NCI-H2196 treated with DMSO at 0.1 percent for 48 hours (cell line): Measurements from ENCODE around the gene PLEKHJ1.

Experiments
- DNase-seq: peaks from one replicate; lab custom pipeline; 2025; ENCODE audit not compliant: unreplicated experiment; lab: John Stamatoyannopoulos, UW

Gene PLEKHJ1

DNA sequence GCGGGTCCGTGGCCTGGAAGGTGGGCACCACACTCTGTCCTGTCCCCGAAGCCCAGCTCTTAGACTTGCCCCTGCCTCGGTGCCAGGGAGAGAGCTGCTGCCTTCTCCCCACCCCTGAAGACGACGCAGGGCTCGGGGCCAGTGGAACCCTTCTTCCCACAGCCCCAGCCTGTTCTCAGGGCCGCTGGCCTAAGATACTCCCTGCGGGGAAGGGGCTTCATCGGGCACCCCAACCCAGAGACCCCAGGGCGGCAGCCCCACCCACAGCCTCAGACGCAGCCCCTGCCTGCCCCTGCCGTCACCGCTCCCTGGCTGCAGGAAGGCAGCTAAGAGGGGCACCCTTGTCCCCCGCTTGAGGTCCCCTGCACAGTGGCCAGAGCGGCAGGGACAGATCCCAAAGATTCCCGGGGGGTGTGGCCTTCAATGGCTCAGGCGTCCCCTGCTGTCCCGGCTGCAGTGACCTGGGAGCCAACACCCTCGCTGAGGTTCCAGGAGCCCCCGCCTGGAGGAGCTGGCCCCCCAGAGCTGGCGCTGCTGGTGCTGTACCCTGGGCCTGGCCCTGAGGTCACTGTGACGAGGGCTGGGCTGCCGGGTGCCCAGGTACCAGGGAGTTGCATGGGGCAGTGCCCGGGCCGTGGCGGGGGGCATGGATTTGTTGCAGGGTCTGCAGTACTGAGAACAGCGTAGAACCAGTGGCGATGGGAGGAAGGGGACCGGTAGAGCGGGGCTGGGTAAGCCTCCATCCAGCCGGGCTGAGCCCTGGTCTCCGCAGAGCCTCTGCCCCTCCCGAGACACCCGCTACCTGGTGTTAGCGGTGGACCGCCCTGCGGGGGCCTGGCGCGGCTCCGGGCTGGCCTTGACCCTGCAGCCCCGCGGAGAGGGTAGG lies 14.0 kb upstream of the PLEKHJ1 start:
- DNase-seq = no peak

- no peak for DNase-seq
These were observed 13.1 kb upstream of the PLEKHJ1 start, which contains the start of gene AMH for GRCh38 chr19:2249010-2249866. Gene AMH, plus strand, starts transcription at chr19:2249323. Its CDS starts 10 bp downstream, at chr19:2249333.

- no peak for DNase-seq
These were observed 12.2 kb upstream of the PLEKHJ1 start for GRCh38 chr19:2248136-2249009.

GRCh38 chr19:2247433-2248101 lies 11.4 kb upstream of the PLEKHJ1 start:
- DNase-seq = no peak

GRCh38 chr19:2246801-2247361 lies 10.8 kb upstream of the PLEKHJ1 start:
- DNase-seq = peak; percentile 53

- no peak for DNase-seq
These were observed 10.0 kb upstream of the PLEKHJ1 start for GRCh38 chr19:2246014-2246620.

DNA sequence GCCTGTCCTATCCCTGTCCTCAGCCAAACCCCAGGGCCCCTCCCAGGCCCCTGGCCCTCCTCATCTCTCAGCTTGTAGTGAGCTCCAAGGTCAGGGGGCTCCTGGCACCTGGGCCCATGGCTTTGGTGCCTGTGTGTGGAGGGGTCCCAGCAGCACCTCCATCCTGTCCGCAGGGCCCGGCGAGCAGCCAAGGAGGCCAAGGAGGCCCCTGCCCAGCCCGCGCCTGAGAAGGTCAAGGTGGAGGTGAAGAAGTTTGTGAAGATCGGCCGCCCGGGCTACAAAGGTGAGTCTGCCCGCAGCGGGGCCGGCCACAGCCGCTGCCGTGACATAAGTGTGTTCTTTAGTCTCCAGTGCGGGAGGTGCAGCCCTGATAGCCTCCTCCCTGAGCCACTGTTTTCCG lies 9.1 kb upstream of the PLEKHJ1 start:
- no peak for DNase-seq

GRCh38 chr19:2244486-2244885 lies 8.4 kb upstream of the PLEKHJ1 start:
- DNase-seq = no peak

GRCh38 chr19:2244125-2244411 lies 7.9 kb upstream of the PLEKHJ1 start:
- DNase-seq = no peak

GRCh38 chr19:2243274-2244124 lies 7.4 kb upstream of the PLEKHJ1 start:
- DNase-seq = no peak

GRCh38 chr19:2242816-2243215 lies 6.7 kb upstream of the PLEKHJ1 start:
- DNase-seq = no peak

DNA sequence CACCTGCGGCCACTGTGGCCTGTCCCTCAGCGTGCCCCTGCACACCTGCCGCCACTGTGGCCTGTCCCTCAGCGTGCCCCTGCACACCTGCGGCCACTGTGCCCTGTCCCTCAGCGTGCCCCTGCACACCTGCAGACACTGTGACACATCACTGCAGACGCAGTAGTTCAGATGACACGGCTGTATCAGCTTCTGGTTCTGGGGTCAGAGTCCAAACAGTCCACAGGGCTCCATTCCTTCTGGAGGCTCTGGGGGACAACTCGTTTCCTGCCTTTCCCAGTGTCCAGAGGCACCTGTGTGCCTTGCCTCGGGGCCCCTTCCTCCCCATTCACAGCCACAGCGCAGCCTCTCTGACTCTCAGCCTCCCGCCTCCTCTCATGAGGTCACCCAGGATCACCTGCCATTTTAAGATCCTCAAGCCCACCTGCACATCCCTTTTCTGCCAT lies 6.0 kb upstream of the PLEKHJ1 start:
- no peak for DNase-seq

DNA sequence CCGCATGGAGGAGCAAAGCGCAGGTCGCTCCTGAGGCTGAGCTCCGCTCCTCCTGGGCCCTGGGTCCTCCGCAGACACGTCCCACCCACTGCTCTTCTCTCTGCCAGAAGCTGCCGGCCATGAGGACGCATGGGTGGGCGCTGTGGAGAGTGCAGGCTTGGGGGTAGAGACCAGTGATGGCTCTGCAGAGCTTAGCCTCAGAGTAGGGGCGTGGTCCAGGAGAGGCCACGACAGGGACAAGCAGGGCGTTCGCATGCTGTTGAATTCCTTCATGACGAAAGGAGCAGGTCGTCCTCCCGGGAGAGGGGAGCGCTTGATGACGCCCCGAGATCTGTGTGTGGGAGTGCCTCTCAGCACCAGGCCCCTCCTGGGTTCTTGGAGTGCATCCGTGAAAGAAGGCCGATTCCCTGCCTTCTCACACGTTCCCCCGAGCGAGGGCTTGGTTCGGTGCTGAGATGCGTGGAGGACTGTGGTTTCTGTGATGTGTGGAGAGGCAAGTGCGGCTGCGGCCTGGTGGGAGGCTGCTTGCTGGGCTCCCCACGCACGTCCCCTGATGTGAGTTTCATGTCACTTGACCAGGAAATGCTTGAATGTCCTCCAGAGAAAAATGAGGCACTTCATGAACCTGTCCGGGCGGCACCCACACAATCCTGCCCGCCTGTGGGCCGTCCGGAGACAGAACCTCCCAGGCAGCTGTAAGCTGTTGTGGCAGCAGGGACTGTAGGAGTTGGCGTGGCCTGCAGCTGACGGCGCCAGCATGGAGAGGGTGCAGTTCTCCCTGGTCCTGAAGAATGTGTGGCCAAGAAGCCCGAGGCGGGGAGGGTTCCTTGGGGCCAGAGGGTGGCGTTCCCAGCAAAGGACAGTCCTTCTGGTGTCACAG lies 5.0 kb upstream of the PLEKHJ1 start:
- DNase-seq = no peak

DNA sequence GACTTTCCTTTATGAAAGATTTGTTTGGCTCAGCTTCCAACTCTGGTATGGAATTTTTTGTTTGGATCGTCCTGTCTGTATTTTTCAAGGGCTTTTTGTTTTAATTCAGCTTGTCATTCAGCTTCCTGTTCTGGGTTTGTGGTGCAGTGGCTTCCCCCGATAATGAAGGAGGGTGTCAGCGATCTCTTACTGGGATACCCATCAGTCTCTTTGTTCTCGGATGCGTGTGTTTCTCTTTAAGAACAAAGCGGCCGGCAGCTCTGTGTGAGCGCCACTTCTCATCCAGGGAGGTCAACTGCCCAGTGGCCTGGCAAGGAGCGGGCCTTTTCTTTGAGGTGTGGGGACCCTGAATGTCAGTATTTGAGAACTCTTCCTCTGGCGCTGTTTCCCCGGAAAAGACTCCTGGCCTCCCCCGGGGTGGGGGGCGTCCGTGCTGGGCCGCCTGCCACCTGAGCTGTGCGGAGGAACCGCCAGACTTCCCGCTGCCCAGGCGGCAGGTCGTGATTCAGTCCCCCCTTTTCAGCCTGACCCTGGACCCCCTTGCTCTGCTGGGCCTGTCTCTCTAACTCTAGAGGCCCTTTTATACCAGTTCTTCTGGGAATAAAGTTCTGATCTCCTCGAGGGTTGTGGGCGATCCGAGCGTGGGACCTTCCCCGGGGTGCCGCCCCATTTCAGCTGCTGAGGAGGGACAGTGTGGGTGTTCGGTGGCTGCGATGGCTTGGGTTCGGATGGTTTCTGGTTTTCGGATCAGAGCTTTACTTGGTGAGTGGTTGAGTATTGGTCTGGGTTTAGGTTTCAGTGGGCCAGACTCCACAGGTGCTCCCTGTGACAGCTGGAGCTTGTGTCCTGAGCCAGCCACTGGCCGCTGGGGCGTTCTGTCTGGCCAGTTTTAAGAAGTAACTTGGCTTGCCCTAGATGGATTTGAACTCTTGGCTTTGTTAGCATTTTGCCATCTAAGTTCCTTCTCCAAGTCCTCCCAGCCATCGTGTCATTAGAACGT lies 3.9 kb upstream of the PLEKHJ1 start:
- DNase-seq = no peak

DNA sequence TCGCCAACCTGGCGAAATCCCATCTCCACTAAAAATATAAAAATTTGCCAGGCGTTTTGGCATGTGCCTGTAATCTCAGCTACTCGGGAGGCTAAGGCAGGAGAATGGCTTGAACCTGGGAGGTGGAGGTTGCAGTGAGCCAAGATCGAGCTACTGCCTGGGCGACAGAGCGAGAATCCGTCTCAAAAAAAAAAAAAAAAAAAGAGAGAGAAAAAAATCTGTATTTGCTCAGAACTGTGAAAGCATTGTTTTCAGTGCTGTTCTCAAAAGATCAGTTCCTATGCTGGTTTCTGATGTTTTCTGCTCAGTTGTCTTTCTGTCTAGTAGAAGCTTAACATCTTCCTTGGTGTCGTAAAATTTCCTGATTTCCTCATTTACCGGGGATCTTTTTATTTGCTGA lies 3.0 kb upstream of the PLEKHJ1 start:
- no peak for DNase-seq

DNA sequence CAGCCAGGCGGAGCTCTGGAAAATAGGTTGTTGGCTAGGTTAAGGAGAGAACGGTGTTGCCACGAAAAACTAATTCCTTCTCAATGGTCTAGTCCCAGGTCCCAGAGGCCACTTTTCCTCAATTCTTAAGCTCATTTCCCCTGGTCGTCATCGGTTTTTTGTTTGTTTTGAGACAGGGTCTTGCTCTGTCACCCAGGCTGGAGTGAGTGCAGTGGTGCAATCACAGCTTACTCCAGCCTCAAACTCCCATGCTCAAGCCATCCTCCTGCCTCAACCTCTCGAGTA lies 1.7 kb upstream of the PLEKHJ1 start:
- DNase-seq = no peak
